ENCODE results near the gene SLCO3A1.

Gene SLCO3A1

DNA sequence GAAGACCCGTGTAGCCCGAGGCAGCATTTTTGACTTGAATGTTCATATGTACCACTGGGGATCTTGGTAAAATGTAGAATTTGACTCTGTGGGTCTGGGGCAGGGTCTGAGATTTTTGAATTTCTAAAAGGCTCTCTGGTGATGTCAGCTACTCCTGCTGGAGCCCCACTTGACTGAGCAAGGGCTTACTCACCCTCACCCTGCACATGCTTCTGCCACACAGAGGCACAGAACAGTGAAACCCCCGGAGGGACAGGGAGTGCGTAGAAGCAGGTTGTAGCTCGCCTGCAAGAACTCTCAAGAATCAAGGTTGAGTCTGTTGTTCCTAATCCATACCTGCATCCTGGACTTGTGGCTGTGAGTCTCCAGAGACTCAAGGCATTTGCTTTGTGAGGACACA, 41.1 kb downstream of the SLCO3A1 start:
- TF ChIP-seq, protein P1, sequence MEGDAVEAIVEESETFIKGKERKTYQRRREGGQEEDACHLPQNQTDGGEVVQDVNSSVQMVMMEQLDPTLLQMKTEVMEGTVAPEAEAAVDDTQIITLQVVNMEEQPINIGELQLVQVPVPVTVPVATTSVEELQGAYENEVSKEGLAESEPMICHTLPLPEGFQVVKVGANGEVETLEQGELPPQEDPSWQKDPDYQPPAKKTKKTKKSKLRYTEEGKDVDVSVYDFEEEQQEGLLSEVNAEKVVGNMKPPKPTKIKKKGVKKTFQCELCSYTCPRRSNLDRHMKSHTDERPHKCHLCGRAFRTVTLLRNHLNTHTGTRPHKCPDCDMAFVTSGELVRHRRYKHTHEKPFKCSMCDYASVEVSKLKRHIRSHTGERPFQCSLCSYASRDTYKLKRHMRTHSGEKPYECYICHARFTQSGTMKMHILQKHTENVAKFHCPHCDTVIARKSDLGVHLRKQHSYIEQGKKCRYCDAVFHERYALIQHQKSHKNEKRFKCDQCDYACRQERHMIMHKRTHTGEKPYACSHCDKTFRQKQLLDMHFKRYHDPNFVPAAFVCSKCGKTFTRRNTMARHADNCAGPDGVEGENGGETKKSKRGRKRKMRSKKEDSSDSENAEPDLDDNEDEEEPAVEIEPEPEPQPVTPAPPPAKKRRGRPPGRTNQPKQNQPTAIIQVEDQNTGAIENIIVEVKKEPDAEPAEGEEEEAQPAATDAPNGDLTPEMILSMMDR (IDR thresholded peaks at IDR 0.05; ENCODE audit: borderline replicate concordance, control extremely low read depth, extremely low read depth, insufficient read depth, missing control alignments) = no peak
- DNase-seq (ENCODE audit: low spot score) = no peak
- in situ Hi-C loops (cut with MboI; ENCODE audit: low sequenced_read_pairs, unreplicated experiment) = no loop called here

DNA sequence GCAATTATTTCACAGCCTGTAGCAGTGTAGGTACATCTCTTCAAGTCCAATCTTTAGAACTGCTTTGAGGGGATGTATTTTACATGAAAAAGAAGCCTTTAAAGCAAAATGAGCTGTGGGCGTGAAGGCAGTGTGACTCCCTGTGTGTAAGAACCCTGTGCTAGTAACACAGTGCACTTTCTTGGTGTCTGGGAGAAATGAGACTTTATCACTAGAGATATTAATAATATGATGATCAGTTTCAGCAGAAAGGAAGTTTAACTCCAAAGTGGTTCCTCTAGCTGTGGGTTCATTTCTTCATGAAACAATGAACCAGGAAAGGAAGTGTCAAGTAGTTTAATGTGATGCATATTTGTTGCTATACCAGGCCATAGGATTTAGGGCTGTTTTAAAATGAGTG, 41.5 kb downstream of the SLCO3A1 start:
- no peak for DNase-seq (ENCODE audit: low spot score)
- in situ Hi-C loops (cut with MboI; ENCODE audit: low sequenced_read_pairs, unreplicated experiment) = no loop called here
- TF ChIP-seq, protein P1 (IDR thresholded peaks at IDR 0.05; ENCODE audit: borderline replicate concordance, control extremely low read depth, extremely low read depth, insufficient read depth, missing control alignments) = no peak

DNA sequence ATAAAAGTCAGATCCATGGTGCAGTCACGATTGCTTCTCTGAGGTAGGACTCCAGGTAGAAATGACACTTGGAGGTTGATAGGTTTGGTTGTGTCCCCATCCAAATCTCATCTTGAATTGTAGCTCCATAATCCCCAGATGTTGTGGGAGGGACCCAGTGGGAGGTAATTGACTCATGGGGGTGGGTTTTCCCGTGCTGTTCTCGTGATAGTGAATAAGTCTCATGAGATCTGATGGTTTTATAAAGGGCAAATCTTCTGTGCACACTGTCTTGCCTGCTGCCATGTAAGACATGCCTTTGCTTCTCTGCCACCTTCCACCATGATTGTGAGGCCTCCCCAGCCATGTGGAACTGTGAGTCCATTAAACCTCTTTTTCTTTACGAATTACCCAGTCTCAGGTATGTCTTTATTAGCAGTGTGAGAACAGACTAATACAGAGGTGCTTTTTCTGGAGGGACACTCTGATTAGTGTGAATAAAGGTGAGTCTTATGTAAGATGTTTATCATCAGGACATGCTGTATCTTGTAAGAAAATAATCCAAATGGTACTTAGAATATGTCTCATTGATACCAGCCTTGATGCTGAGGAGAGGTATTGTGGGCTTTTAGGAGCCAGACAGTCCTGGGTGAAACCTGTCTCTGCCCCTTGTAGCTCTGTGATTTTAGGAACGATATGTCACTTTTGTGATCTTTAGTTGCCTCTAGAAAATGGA, 43.0 kb downstream of the SLCO3A1 start:
- in situ Hi-C loops (cut with MboI; ENCODE audit: low sequenced_read_pairs, unreplicated experiment) = no loop called here
- TF ChIP-seq, protein P1 (IDR thresholded peaks at IDR 0.05; ENCODE audit: borderline replicate concordance, control extremely low read depth, extremely low read depth, insufficient read depth, missing control alignments) = no peak
- no peak for DNase-seq (ENCODE audit: low spot score)

DNA sequence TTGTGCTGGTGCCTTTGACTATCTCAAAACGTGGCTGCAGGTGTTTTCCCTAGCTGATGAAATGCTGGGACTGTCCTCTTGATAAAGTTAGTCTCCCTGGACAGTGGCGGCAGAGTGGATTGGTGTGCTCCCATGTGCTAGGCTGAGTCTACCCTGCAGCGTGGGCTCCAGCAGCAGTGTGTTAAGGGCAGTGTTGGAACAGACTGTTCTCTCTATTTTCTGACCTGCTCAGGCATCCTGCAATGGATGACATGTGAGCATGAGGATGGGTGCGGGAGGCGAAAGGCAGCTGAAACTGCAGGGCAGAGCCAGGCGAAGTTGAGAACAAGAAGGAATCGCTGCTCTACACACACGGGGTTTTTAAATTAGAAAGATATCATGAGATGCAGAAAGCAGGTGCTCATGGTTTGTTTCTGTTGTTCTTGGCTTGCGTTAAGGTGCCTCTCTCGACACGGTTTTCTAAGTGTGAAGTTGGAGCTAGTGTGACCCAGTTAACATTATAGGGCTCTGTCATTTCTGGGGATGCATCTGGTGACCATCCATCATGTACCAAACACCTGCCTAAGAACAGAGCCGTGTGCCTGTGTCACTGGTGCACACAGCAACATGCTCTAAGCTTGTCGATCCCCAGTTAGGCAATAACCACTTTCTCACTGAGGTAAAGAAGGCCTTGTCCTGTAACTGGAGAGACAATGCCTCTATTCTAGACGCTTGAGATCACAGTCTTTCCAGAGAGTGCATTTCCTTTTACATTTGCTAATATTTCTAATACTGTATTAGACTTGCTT, 44.3 kb downstream of the SLCO3A1 start:
- DNase-seq (ENCODE audit: low spot score) = no peak
- in situ Hi-C loops (cut with MboI; ENCODE audit: low sequenced_read_pairs, unreplicated experiment) = no loop called here
- TF ChIP-seq, protein P1 (IDR thresholded peaks at IDR 0.05; ENCODE audit: borderline replicate concordance, control extremely low read depth, extremely low read depth, insufficient read depth, missing control alignments) = no peak

DNA sequence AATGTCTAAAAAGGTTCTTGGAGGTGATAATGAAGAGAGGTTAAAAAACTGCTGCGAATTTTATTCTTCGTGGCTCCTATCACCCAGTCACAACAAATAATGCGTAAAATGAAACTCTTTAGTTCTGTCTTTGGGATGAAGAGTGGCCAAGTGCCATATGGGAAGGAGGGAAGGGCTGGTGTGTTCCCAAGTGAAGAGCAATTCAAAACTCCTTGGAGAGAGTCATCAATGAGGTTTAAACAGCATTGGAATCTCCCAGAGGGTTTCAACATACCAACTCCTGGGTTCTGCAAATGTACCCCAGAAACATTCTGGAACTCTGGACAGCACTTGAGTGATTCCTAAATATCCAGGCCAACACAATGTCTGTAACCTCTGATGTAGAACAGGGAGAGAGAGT, 45.3 kb downstream of the SLCO3A1 start:
- DNase-seq (ENCODE audit: low spot score) = no peak
- TF ChIP-seq, protein P1 (IDR thresholded peaks at IDR 0.05; ENCODE audit: borderline replicate concordance, control extremely low read depth, extremely low read depth, insufficient read depth, missing control alignments) = no peak

DNA sequence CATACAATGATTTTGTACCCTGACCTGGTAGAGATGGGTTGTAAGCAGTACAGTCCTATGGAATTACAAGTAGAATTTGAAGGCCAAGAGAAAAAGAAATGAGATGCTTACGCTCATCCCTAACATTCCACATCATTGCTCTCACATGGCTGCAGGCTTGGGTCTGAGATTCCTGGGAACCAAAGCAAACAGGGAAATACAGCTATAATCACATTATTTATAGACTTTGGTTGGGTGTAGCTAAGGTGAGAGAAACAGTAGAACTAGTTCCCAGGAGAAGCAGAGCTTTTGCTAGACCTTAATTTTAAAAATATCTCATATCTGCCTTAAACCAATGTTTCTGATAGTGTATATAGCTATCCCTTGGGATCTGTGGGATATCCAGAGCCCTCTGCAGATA, 51.4 kb downstream of the SLCO3A1 start:
- in situ Hi-C loops (cut with MboI; ENCODE audit: low sequenced_read_pairs, unreplicated experiment) = no loop called here
- no peak for DNase-seq (ENCODE audit: low spot score)
- TF ChIP-seq, protein P1 (IDR thresholded peaks at IDR 0.05; ENCODE audit: borderline replicate concordance, control extremely low read depth, extremely low read depth, insufficient read depth, missing control alignments) = no peak

More for the DNA sequence above, 45.3 kb downstream of the SLCO3A1 start:
- in situ Hi-C loops (cut with MboI; ENCODE audit: low sequenced_read_pairs, unreplicated experiment) = no loop called here

Data from GM13976 (cell line).